ENCODE results near the gene FGF18.

DNA sequence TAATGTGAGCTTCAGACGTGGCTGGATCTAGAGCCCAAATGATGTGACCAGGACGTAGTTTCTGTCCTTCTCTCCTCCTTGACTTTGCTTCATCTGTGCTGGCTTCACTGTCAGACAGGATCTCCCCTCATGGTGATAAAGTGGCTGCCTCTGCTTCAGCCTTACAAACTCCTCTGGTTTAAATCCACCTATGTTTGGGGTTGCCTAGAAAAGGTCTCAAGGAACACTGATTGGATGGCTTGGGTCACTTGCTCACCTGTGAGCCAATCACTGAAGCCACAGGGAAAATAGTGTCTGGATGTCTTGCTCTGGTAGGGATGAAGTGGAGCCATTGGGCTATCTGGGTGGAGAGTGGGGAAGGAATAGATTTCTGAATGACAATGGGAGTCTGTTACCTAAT is 36.1 kb downstream of the FGF18 start:
- no peak for TF ChIP-seq POLR2AphosphoS5 (IDR thresholded peaks at IDR 0.05; ENCODE audit: low read depth, low read length)
- no peak for TF ChIP-seq TAF1 (IDR thresholded peaks at IDR 0.05; ENCODE audit: borderline replicate concordance, insufficient read depth, low read length)
- TF ChIP-seq, protein P1, sequence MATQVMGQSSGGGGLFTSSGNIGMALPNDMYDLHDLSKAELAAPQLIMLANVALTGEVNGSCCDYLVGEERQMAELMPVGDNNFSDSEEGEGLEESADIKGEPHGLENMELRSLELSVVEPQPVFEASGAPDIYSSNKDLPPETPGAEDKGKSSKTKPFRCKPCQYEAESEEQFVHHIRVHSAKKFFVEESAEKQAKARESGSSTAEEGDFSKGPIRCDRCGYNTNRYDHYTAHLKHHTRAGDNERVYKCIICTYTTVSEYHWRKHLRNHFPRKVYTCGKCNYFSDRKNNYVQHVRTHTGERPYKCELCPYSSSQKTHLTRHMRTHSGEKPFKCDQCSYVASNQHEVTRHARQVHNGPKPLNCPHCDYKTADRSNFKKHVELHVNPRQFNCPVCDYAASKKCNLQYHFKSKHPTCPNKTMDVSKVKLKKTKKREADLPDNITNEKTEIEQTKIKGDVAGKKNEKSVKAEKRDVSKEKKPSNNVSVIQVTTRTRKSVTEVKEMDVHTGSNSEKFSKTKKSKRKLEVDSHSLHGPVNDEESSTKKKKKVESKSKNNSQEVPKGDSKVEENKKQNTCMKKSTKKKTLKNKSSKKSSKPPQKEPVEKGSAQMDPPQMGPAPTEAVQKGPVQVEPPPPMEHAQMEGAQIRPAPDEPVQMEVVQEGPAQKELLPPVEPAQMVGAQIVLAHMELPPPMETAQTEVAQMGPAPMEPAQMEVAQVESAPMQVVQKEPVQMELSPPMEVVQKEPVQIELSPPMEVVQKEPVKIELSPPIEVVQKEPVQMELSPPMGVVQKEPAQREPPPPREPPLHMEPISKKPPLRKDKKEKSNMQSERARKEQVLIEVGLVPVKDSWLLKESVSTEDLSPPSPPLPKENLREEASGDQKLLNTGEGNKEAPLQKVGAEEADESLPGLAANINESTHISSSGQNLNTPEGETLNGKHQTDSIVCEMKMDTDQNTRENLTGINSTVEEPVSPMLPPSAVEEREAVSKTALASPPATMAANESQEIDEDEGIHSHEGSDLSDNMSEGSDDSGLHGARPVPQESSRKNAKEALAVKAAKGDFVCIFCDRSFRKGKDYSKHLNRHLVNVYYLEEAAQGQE (IDR thresholded peaks at IDR 0.05; ENCODE audit: insufficient read depth in 1 of 2, low read depth in 2 of 2, low read length in 2 of 2) = no peak
- TF ChIP-seq SIN3A (IDR thresholded peaks at IDR 0.05; ENCODE audit: borderline replicate concordance, insufficient read depth, low read length) = no peak
